H1 (cell line): Measurements from ENCODE around the gene ST3GAL3. TPM values are rescaled to one million over a fixed set of nuclear protein-coding genes. Genes with fewer than 3 reads are reported as not detected.

Experiments
- CTCF ChIA-PET: fragments of 300-600 bp; sonication (Branson Sonifier 250); formaldehyde crosslinking; loops from one replicate; lab custom pipeline; 2021; ENCODE audit not compliant: partially characterized antibody; lab: Charles Lee
- POLR2A ChIA-PET: fragments of 300-600 bp; sonication (Branson Sonifier 250); formaldehyde crosslinking; loops from one replicate; lab custom pipeline; 2021; ENCODE audit warnings: inconsistent platforms; ENCODE audit not compliant: partially characterized antibody; lab: Charles Lee
- DNase-seq, 2 experiments: peaks; one replicate each; pipeline versions ENCODE4 v3.0.0 to v3.0.0-alpha.2; 2010 to 2022; ENCODE audit warnings: low spot score in 2 of 2, low read depth in 1 of 2, mixed read lengths in 1 of 2
- FAIRE-seq: peaks from 2 replicates; lab custom pipeline; 2011; peaks lifted over from hg19 to GRCh38; lab: Jason Lieb, UNC
- H2AFZ ChIP-seq: 2 replicates; pipeline ENCODE4 v1.8.1; 2012; ENCODE audit warnings: low read length, inconsistent platforms
- H2AK5ac ChIP-seq: 2 replicates; pipeline ENCODE4 v1.6.1; 2013; ENCODE audit warnings: low read depth, low read length
- H2BK120ac ChIP-seq: replicated peaks from 2 replicates; pipeline ENCODE3; 2013; ENCODE audit warnings: low read depth, low read length, inconsistent platforms
- H2BK12ac ChIP-seq: 2 replicates; pipeline ENCODE4 v1.6.1; 2013; ENCODE audit warnings: low read depth, low read length
- H2BK15ac ChIP-seq: 2 replicates; pipeline ENCODE4 v1.6.1; 2013; ENCODE audit warnings: low read length
- H2BK20ac ChIP-seq: 2 replicates; pipeline ENCODE4 v1.6.1; 2013; ENCODE audit warnings: low read length
- H2BK5ac ChIP-seq: 2 replicates; pipeline ENCODE4 v1.6.1; 2013; ENCODE audit warnings: low read depth, low read length
- H3K14ac ChIP-seq: 2 replicates; pipeline ENCODE4 v1.6.1; 2013; ENCODE audit warnings: inconsistent platforms; ENCODE audit not compliant: insufficient read length
- H3K18ac ChIP-seq: 2 replicates; pipeline ENCODE4 v1.6.1; 2013; ENCODE audit warnings: low read length; ENCODE audit errors: extremely low read depth
- H3K23ac ChIP-seq: 2 replicates; pipeline ENCODE4 v1.6.1; 2013; ENCODE audit warnings: inconsistent platforms; ENCODE audit not compliant: insufficient read length
- H3K23me2 ChIP-seq: 2 replicates; pipeline ENCODE4 v1.6.1; 2013; ENCODE audit warnings: low read depth, low read length
- H3K27ac ChIP-seq: 2 replicates; pipeline ENCODE4 v1.6.1; 2011; ENCODE audit warnings: low read depth, low read length, inconsistent platforms
- H3K27me3 ChIP-seq, 4 experiments: replicated peaks in 1 of 4; 1 replicate in 1 of 4; 2 replicates in 3 of 4; pipeline versions ENCODE4 v1.6.1 to v1.8.1; 2011 to 2013; ENCODE audit warnings: low read length in 3 of 4, mild to moderate bottlenecking in 3 of 4, inconsistent platforms in 2 of 4, mixed read lengths in 2 of 4, moderate library complexity in 1 of 4; ENCODE audit not compliant: control insufficient read depth in 3 of 4, insufficient read depth in 3 of 4; ENCODE audit errors: extremely low read depth in 1 of 4
- H3K36me3 ChIP-seq, 4 experiments: 2 replicates each; pipeline versions ENCODE4 v1.6.1 to v1.8.1; 2011 to 2013; ENCODE audit warnings: mild to moderate bottlenecking in 4 of 4, low read length in 3 of 4, moderate library complexity in 2 of 4, control low read depth in 1 of 4, inconsistent platforms in 1 of 4; ENCODE audit not compliant: insufficient read depth in 4 of 4, control insufficient read depth in 2 of 4
- H3K4ac ChIP-seq: replicated peaks from 2 replicates; pipeline ENCODE3; 2013; ENCODE audit warnings: low read length, low read depth, mixed read lengths, inconsistent platforms; ENCODE audit not compliant: insufficient read length
- H3K4me1 ChIP-seq, 4 experiments: replicated peaks in 1 of 4; 1 replicate in 1 of 4; 2 replicates in 3 of 4; pipeline versions ENCODE4 v1.6.1 to v1.8.1; 2011 to 2013; ENCODE audit warnings: low read length in 3 of 4, inconsistent platforms in 2 of 4, mixed read lengths in 1 of 4; ENCODE audit not compliant: insufficient read depth in 4 of 4, control insufficient read depth in 3 of 4
- H3K4me2 ChIP-seq, 2 experiments: 2 replicates each; pipeline versions ENCODE4 v1.6.1 to v1.8.1; 2011 to 2013; ENCODE audit warnings: low read depth in 2 of 2, low read length in 2 of 2, control low read depth in 1 of 2, inconsistent platforms in 1 of 2, mild to moderate bottlenecking in 1 of 2; ENCODE audit not compliant: insufficient read depth in 1 of 2
- H3K4me3 ChIP-seq, 4 experiments: fragments of 200-600, 300-600 bp in 1 of 4; sonication (generic), shearing (Covaris generic), sonication (Bioruptor Twin) in 1 of 4; 2 replicates each; pipeline versions ENCODE4 v1.5.1 to v1.8.1; 2011 to 2016; ENCODE audit warnings: low read length in 4 of 4, low read depth in 3 of 4, control low read depth in 2 of 4, inconsistent platforms in 2 of 4, mild to moderate bottlenecking in 2 of 4, mixed read lengths in 1 of 4, moderate library complexity in 1 of 4; ENCODE audit not compliant: insufficient read depth in 2 of 4; ENCODE audit errors: extremely low read depth in 1 of 4
- H3K56ac ChIP-seq: replicated peaks from 2 replicates; pipeline ENCODE3; 2013; ENCODE audit warnings: low read depth, mild to moderate bottlenecking, mixed read lengths, low read length, inconsistent platforms; ENCODE audit not compliant: insufficient read length
- H3K79me1 ChIP-seq: 2 replicates; pipeline ENCODE4 v1.6.1; 2013; ENCODE audit warnings: low read depth, low read length, control low read depth
- H3K79me2 ChIP-seq, 2 experiments: 2 replicates each; pipeline versions ENCODE4 v1.6.1 to v1.8.1; 2012 to 2013; ENCODE audit warnings: low read length in 2 of 2, mild to moderate bottlenecking in 2 of 2, inconsistent platforms in 1 of 2; ENCODE audit not compliant: insufficient read depth in 2 of 2, control insufficient read depth in 1 of 2
- H3K9ac ChIP-seq, 4 experiments: replicated peaks in 1 of 4; 1 replicate in 1 of 4; 2 replicates in 3 of 4; pipeline versions ENCODE4 v1.6.1 to v1.8.1; 2011 to 2013; ENCODE audit warnings: low read depth in 3 of 4, low read length in 3 of 4, control low read depth in 2 of 4, mild to moderate bottlenecking in 2 of 4, moderate library complexity in 2 of 4, inconsistent platforms in 1 of 4; ENCODE audit errors: extremely low read depth in 1 of 4
- H3K9me3 ChIP-seq, 2 experiments: 2 replicates each; pipeline versions ENCODE4 v1.6.1 to v1.8.1; 2012 to 2013; ENCODE audit warnings: mild to moderate bottlenecking in 2 of 2, moderate library complexity in 2 of 2, control low read depth in 1 of 2, inconsistent platforms in 1 of 2, low read depth in 1 of 2, low read length in 1 of 2, mixed read lengths in 1 of 2; ENCODE audit not compliant: insufficient read depth in 2 of 2
- H4K20me1 ChIP-seq, 2 experiments: replicated peaks in 1 of 2; 2 replicates each; pipeline versions ENCODE3 to v1.8.1; 2011 to 2013; ENCODE audit warnings: inconsistent platforms in 2 of 2, low read length in 2 of 2, mild to moderate bottlenecking in 1 of 2; ENCODE audit not compliant: insufficient read depth in 2 of 2, control insufficient read depth in 1 of 2
- H4K5ac ChIP-seq: 2 replicates; pipeline ENCODE4 v1.6.1; 2013; ENCODE audit warnings: low read length, low read depth, mixed read lengths, inconsistent platforms; ENCODE audit not compliant: insufficient read length
- H4K8ac ChIP-seq: 2 replicates; pipeline ENCODE4 v1.8.0; 2013; ENCODE audit warnings: mild to moderate bottlenecking, moderate library complexity, low read length, inconsistent platforms; ENCODE audit not compliant: insufficient read depth; ENCODE audit errors: extremely low read depth
- H4K91ac ChIP-seq: replicated peaks from 2 replicates; pipeline ENCODE3; 2013; ENCODE audit warnings: low read length, mixed read lengths, inconsistent platforms; ENCODE audit not compliant: insufficient read length
- CHD2 ChIP-seq: IDR thresholded peaks from 2 replicates; pipeline ENCODE4 v1.6.1; 2012; ENCODE audit warnings: low read length, improper control_type of control experiment
- WGBS, 2 experiments: shearing (Covaris generic) in 1 of 2; methylation state at CpG; one replicate each; pipeline versions ENCODE4 v1.1.6 to v1.1.7; 2013 to 2015; ENCODE audit warnings: low lambda C conversion rate in 2 of 2, mixed read lengths in 2 of 2, inconsistent platforms in 1 of 2, low coverage in 1 of 2, missing lambda C conversion rate in 1 of 2; ENCODE audit not compliant: insufficient replicate concordance in 2 of 2, insufficient coverage in 1 of 2, insufficient read length in 1 of 2; ENCODE audit errors: extremely low coverage in 1 of 2, missing lambda C conversion rate in 1 of 2; 5-methylcytosine and 5-hydroxymethylcytosine counted together
- polyA plus RNA-seq, 7 experiments: library from polyadenylated mRNA; depleted of rRNA in 3 of 7; stranded (reverse) in 5 of 7; unstranded in 2 of 7; fragments of >200 nt in 5 of 7; fragments of 200-250 nt in 2 of 7; gene quantifications; 1 replicate in 5 of 7; 2 replicates in 1 of 7; 4 replicates in 1 of 7; pipeline versions ENCODE4 v1.2.1 to v1.2.3, GENCODE V29; 2011 to 2013; ENCODE audit warnings: missing spikeins in 2 of 7, mixed read lengths in 2 of 7
- total RNA-seq: library from RNA; stranded (reverse); fragmentation: NEBNext Ultra II Directional; extraction: Animal tissue kit (Norgen Biotek cat#: 25700); gene quantifications from 2 replicates; pipeline ENCODE4 v1.2.1, GENCODE V29; 2021

ST3GAL3 gene
- total and polyA plus RNA-seq, 2 of the 8 experiments (the other 6 are each of a cell fraction or from before 2014, with no cell fraction given) = 6.8 to 7.0 TPM

DNA sequence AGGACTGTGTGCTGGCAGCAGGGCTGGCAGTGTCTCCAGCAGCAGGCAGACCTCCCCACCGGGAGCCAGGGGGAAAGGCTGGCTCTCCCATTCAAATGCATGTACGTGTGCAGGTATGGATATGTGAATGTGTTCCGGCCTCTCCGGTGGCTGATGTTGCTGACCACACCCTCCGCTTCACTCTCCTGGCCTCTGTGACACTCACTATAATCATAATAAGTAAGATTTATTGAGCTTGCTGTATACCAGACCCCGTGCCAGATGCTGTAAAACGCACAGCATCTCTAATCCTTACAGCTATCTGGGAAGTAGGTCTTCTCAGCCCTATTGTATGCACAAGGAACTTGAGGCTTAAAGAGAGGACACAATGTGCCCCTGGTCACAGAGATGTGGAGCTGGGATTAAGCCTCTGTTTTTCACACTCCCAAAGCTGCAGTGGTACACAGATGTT, 205.7 kb downstream of the ST3GAL3 start:
- no peaks in the 10 kb centered on the region for H3K36me3 ChIP-seq
- H2BK20ac ChIP-seq = peak overlapping the region; percentile 53; the same call in 1 of the 2 replicates
- H3K27ac ChIP-seq = no peak overlapping the region
- H3K79me2 ChIP-seq = no peaks in the 10 kb centered on the region
- no peak overlapping the region for H2AK5ac ChIP-seq
- H2BK12ac ChIP-seq = peak overlapping the region; percentile 64
- H3K56ac ChIP-seq = no peak overlapping the region
- H3K23ac ChIP-seq = no peak overlapping the region
- H3K4ac ChIP-seq = no peak overlapping the region
- H4K91ac ChIP-seq = peak overlapping the region; percentile 8
- no peak overlapping the region for H2AFZ ChIP-seq
- no peaks in the 10 kb centered on the region for H3K27me3 ChIP-seq
- no peak overlapping the region for H4K5ac ChIP-seq
- 86% methylated on average over 7 of the region's 7 CpGs; no CpG with 5 or more reads in 1 of the 2 experiments for WGBS, 2 experiments
- peak overlapping the region; percentile 73; the same call in 1 of the 2 replicates for H2BK5ac ChIP-seq
- FAIRE-seq = no peak
- peak overlapping the region; percentile 86 for H3K18ac ChIP-seq
- CTCF ChIA-PET = interaction anchor here (0.6 to 11.2 kb wide), 11 partner anchors 11 to 149 kb away, joined by 3 to 126 read pairs (median 5); partner anchors contain the start of gene ARTN
- H3K14ac ChIP-seq = no peak overlapping the region
- H3K79me1 ChIP-seq = no peaks in the 10 kb centered on the region
- H3K4me2 ChIP-seq = peak overlapping the region in 1 of 2 experiments; percentile 6; a peak in 1 of 4 replicates
- H3K4me3 ChIP-seq = no peak overlapping the region
- no peak overlapping the region for H2BK120ac ChIP-seq
- H3K9ac ChIP-seq = no peak overlapping the region
- no peak overlapping the region for H2BK15ac ChIP-seq
- no peak overlapping the region for H4K8ac ChIP-seq
- no peaks in the 10 kb centered on the region for H3K23me2 ChIP-seq
- no peak for DNase-seq
- TF ChIP-seq CHD2 = no peak
- H4K20me1 ChIP-seq = no peaks in the 10 kb centered on the region
- H3K4me1 ChIP-seq = peaks cover 3 to 21% (median 7%) of the 10 kb centered on the region in 4 experiments
- POLR2A ChIA-PET = interaction anchor here (0.6 to 3.3 kb wide), 11 partner anchors 11 to 147 kb away, joined by 3 to 15 read pairs (median 3); partner anchors contain the start of gene ARTN
- no peaks in the 10 kb centered on the region for H3K9me3 ChIP-seq
